Mononuclear cell (primary cell): ENCODE results near the gene DPF3. TPM values are rescaled to one million over a fixed set of nuclear protein-coding genes. Genes with fewer than 3 reads are reported as not detected.

Experiments used
- H3K27me3 ChIP-seq: 2 replicates; pipeline ENCODE4 v1.6.0; 2011; ENCODE audit warnings: low read length, control low read depth; ENCODE audit not compliant: insufficient read depth
- H3K4me1 ChIP-seq: 2 replicates; pipeline ENCODE4 v1.5.1; 2011; ENCODE audit warnings: mild to moderate bottlenecking, low read length, control low read depth; ENCODE audit not compliant: insufficient read depth
- H3K4me3 ChIP-seq: 2 replicates; pipeline ENCODE4 v1.5.1; 2011; ENCODE audit warnings: mild to moderate bottlenecking, low read length, moderate library complexity
- H3K9me3 ChIP-seq: 2 replicates; pipeline ENCODE4 v1.5.1; 2011; ENCODE audit warnings: low read depth, mild to moderate bottlenecking, control low read depth, low read length
- total RNA-seq: library from RNA; depleted of rRNA; stranded (reverse); fragments of >200 nt; gene quantifications from one replicate; pipeline ENCODE4 v1.2.3, GENCODE V29; 2012

Gene DPF3
- total RNA-seq, 1 donor, result 1.3 TPM

- Histone ChIP-seq H3K27me3 (no peaks in the 10 kb centered on the region), H3K4me3 (no peak overlapping the region), H3K4me1 (no peaks in the 10 kb centered on the region), H3K9me3 (no peaks in the 10 kb centered on the region)
Measured at GRCh38 chr14:72619111-72619571, 274.8 kb downstream of the DPF3 start.

DNA sequence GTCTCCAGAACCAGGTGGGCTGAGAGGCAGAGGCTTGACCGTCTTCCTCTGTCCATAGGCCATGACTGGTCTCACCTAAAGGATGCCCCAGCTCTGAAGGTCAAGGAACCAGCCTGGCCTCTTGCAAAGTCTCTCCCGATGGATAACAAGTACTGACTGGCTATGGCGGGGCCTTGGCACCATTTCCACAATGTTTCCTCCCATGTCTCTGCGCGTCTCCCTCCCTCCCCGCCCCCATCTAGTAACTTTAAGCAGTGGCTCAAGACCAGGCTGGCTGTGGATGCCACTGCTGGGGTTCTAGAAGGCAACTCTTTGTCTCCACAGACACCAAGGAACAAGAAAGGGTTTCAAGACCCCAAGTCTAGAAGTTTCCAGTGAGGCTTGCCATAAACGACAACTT lies 275.5 kb downstream of the DPF3 start:
- H3K9me3 ChIP-seq, result no peaks in the 10 kb centered on the region
- H3K4me1 ChIP-seq, result no peaks in the 10 kb centered on the region
- H3K4me3 ChIP-seq, result no peak overlapping the region
- no peaks in the 10 kb centered on the region for H3K27me3 ChIP-seq

DNA sequence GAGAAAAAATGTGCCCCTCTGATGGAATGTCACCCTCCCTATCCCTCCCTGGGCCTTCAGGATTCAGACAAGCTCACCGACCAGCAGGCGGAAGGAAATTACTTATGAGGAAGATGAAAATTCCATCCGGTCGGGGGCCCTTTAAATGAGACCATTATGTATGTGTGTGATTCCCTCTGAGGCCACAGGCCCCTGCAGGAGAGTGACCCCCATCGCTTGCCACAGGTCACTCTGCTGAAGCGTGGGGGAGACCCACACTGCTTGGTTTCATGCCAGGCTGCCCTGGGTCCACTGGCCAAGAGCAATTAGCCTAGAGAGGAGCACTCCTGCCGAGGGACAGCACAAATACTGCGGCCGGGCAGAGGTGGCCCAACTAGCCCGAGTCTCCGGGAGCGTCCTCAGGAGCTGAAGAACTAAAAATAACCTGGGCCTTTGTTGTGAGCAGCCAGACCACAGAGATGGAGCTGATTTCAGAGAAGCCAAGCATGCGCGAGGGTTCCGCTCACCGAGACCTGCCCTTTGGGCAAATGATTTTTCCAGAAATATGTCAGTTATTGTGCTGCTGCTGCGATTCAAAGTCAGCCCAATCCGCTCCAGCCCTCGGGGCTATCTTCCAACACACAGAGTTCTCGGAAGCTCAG lies 276.4 kb downstream of the DPF3 start:
- Histone ChIP-seq H3K27me3 (no peaks in the 10 kb centered on the region), H3K4me3 (no peak overlapping the region), H3K9me3 (no peaks in the 10 kb centered on the region), H3K4me1 (no peaks in the 10 kb centered on the region)

- Histone ChIP-seq H3K27me3 (no peaks in the 10 kb centered on the region), H3K4me1 (no peaks in the 10 kb centered on the region), H3K4me3 (no peak overlapping the region), H3K9me3 (no peaks in the 10 kb centered on the region)
Measured at GRCh38 chr14:72616811-72617210, 277.1 kb downstream of the DPF3 start.

DNA sequence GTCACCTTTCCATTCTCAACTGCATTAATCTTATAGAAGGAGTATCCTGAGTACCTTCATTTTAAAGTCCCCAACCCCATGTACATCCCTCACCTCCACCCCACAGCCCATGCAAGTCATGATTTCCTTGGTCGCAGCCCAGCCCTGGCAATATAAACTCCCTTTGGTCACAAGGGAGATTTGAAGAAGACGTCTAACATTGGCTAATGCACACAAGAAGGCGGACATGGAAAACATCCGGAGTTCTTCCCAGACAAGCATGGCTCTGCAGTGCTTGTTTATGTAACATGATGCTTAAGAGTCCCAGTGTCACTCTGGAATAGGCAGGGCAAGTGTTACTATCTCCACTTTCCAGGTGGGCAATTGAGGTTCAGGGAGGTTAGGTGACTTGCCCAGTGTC lies 277.6 kb downstream of the DPF3 start:
- no peak overlapping the region for H3K4me3 ChIP-seq
- no peaks in the 10 kb centered on the region for H3K27me3 ChIP-seq
- no peaks in the 10 kb centered on the region for H3K9me3 ChIP-seq
- no peaks in the 10 kb centered on the region for H3K4me1 ChIP-seq

DNA sequence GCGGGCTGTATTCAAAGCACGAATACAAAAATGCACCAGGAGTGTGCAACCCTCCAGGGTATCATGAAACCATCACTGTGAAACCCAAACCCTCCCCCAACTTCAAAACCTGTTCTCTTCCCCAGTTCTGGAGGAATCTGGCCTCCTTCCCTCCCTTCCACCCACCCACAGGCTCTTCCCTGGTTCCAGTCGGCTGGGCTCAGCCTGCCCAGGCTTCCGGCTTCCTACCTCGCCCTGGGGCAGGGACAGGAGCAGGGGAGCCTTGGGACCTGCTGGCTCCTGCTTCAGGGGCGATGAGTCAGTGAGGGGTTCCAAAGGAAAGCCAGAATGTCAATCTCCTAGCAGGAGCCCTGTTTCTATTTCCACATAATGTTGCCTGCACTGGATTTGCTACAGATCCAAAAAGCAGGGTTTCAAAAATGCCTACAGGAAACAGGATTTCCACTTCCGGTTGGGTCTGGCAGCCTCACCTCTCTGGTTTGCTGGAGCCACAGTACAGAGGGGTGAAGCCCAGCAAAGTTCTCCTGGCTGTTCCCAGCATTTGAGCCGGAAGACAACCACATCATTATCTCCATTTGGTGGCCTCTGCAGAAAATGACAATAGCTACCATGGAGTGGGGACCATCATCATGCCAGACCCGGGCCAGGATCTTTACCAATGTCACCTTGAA lies 278.3 kb downstream of the DPF3 start:
- H3K9me3 ChIP-seq, result no peaks in the 10 kb centered on the region
- H3K4me1 ChIP-seq, result no peaks in the 10 kb centered on the region
- no peak overlapping the region for H3K4me3 ChIP-seq
- no peaks in the 10 kb centered on the region for H3K27me3 ChIP-seq

GRCh38 chr14:72614891-72615415 lies 278.9 kb downstream of the DPF3 start:
- Histone ChIP-seq H3K9me3 (no peaks in the 10 kb centered on the region), H3K27me3 (no peaks in the 10 kb centered on the region), H3K4me1 (no peaks in the 10 kb centered on the region), H3K4me3 (no peak overlapping the region)

GRCh38 chr14:72614365-72614764 lies 279.5 kb downstream of the DPF3 start:
- H3K9me3 ChIP-seq, result no peaks in the 10 kb centered on the region
- no peaks in the 10 kb centered on the region for H3K4me1 ChIP-seq
- H3K4me3 ChIP-seq, result no peak overlapping the region
- H3K27me3 ChIP-seq, result no peaks in the 10 kb centered on the region

GRCh38 chr14:72613975-72614319 lies 280.0 kb downstream of the DPF3 start:
- H3K9me3 ChIP-seq, result no peaks in the 10 kb centered on the region

GRCh38 chr14:72613231-72613974 lies 280.5 kb downstream of the DPF3 start:
- no peaks in the 10 kb centered on the region for H3K27me3 ChIP-seq
- no peak overlapping the region for H3K4me3 ChIP-seq
- H3K4me1 ChIP-seq, result no peaks in the 10 kb centered on the region
- H3K9me3 ChIP-seq, result no peaks in the 10 kb centered on the region

More at GRCh38 chr14:72613975-72614319, 280.0 kb downstream of the DPF3 start:
- H3K27me3 ChIP-seq, result no peaks in the 10 kb centered on the region
- H3K4me1 ChIP-seq, result no peaks in the 10 kb centered on the region
- H3K4me3 ChIP-seq, result no peak overlapping the region

- H3K4me1 ChIP-seq, result no peaks in the 10 kb centered on the region
- H3K4me3 ChIP-seq, result no peak overlapping the region
- no peaks in the 10 kb centered on the region for H3K9me3 ChIP-seq
- no peaks in the 10 kb centered on the region for H3K27me3 ChIP-seq
Measured at GRCh38 chr14:72612041-72612440, 281.9 kb downstream of the DPF3 start.

DNA sequence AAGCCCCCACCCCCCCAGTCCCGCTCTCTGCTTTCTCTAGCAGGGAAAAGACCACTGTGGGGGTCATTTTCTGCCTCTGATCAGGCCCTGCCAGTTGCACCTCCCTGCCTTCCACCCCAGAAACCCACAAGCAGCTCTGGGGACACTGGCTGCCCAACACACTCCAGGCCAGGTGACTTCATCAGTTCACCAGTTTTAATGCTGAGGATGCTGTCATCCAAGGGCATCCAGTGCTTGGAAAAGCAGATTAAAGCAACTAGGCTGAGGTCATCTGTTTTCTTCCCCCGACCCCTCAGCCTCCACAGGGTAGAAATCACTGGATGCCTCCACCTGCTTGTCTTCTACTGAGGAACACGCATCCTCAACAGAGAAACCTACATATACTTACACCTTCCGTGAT lies 282.4 kb downstream of the DPF3 start:
- Histone ChIP-seq H3K27me3 (no peaks in the 10 kb centered on the region), H3K4me3 (no peak overlapping the region)

GRCh38 chr14:72610831-72611200 lies 283.1 kb downstream of the DPF3 start:
- Histone ChIP-seq H3K27me3 (no peaks in the 10 kb centered on the region), H3K9me3 (no peaks in the 10 kb centered on the region), H3K4me3 (no peak overlapping the region), H3K4me1 (no peaks in the 10 kb centered on the region)

More for the DNA sequence above, 282.4 kb downstream of the DPF3 start:
- no peaks in the 10 kb centered on the region for H3K4me1 ChIP-seq
- H3K9me3 ChIP-seq, result no peaks in the 10 kb centered on the region

DNA sequence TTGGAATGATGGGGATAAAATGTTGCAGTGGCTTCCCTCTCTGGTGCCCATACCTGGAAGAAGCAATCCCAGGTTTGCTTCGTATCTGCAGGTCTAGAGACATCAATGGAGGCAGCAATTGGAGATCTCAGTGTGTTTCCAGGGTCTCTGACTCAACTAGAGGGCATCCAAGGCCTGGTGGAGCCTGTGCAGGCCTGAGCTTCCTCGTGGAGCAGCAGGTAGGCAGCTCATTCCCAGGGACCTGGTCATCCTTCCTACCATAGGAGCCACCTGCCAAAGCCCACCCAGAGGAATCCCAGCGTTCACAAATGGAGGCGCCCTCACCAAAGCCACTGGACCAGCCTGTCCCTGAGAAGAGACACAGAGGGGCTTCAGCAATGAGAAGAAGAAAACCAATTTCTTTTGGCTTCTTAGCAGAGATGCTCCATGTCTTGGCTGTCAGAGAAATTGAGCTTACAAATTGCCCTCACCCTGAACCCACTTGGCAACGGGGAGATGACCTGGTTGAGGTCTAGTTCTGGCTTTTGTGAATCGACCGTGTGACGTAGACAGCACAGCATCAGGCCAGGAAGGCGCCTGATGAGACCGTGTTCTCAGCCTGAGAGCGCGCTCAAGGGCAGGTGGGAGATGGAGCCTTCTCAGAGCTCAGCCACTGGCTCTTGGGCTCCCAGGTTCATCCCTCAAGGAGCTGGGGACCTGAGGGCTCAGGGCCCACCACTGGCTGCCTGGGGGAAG lies 283.6 kb downstream of the DPF3 start:
- Histone ChIP-seq H3K4me3 (no peak overlapping the region), H3K9me3 (no peaks in the 10 kb centered on the region), H3K27me3 (no peaks in the 10 kb centered on the region)

More for the DNA sequence above, 283.6 kb downstream of the DPF3 start:
- H3K4me1 ChIP-seq, result no peaks in the 10 kb centered on the region
